WTC11 (cell line): Measurements from ENCODE around the gene UBE2E1. TPM values are rescaled to one million over a fixed set of nuclear protein-coding genes. Genes with fewer than 3 reads are reported as not detected.

Experiments
- ATAC-seq: fragments of 200-7000 bp; cut with Tn5 transposase; 2 replicates; pipeline ENCODE4 v1.10.0; 2021; ENCODE audit warnings: mild to moderate bottlenecking, moderate library complexity
- CTCF ChIA-PET: fragments of 300-600 bp; sonication (Branson Sonifier 250); formaldehyde crosslinking; loops from one replicate; lab custom pipeline; 2021; ENCODE audit warnings: antibody characterized with exemption; lab: Charles Lee
- POLR2A ChIA-PET: fragments of 350-600 bp; sonication (Branson Sonifier 250); formaldehyde crosslinking; loops from one replicate; lab custom pipeline; 2021; ENCODE audit warnings: antibody characterized with exemption; lab: Charles Lee
- DNase-seq: peaks from one replicate; pipeline ENCODE4 v3.0.0; 2021; ENCODE audit warnings: low spot score
- H3K27ac Mint-ChIP-seq: 2 replicates; pipeline ENCODE4 v1.8.0; 2021; ENCODE audit warnings: mixed read lengths
- H3K27me3 Mint-ChIP-seq: 2 replicates; pipeline ENCODE4 v1.8.0; 2021; ENCODE audit warnings: low read depth, mild to moderate bottlenecking, moderate library complexity, mixed read lengths
- H3K36me3 Mint-ChIP-seq: 2 replicates; pipeline ENCODE4 v1.8.0; 2021; ENCODE audit warnings: mixed read lengths
- H3K4me1 Mint-ChIP-seq: 2 replicates; pipeline ENCODE4 v1.8.0; 2022; ENCODE audit warnings: mixed read lengths
- H3K4me3 Mint-ChIP-seq: 2 replicates; pipeline ENCODE4 v1.8.0; 2021; ENCODE audit warnings: mild to moderate bottlenecking, moderate library complexity, mixed read lengths
- H3K9me3 Mint-ChIP-seq: 2 replicates; pipeline ENCODE4 v1.8.0; 2021; ENCODE audit warnings: mixed read lengths
- FOXJ3 ChIP-seq: sonication (generic); formaldehyde crosslinking; IDR thresholded peaks from 2 replicates; pipeline ENCODE4 v1.9.0; 2021; ENCODE audit warnings: missing genetic modification reagents, mild to moderate bottlenecking, borderline replicate concordance
- GABPB1 ChIP-seq: sonication (generic); formaldehyde crosslinking; IDR thresholded peaks from 2 replicates; pipeline ENCODE4 v1.8.1; 2023; ENCODE audit warnings: mild to moderate bottlenecking, missing genetic modification reagents
- IRF2 ChIP-seq: sonication (generic); formaldehyde crosslinking; IDR thresholded peaks from 2 replicates; pipeline ENCODE4 v1.8.0; 2022; ENCODE audit warnings: low read depth, missing genetic modification reagents, borderline replicate concordance
- NFATC4 ChIP-seq: fragments of 250-450 bp; sonication (Bioruptor Pico); IDR thresholded peaks from 2 replicates; pipeline ENCODE4 v1.9.0; 2021; ENCODE audit warnings: mild to moderate bottlenecking
- NR1H2 ChIP-seq: sonication (generic); formaldehyde crosslinking; IDR thresholded peaks from 2 replicates; pipeline ENCODE4 v1.9.0; 2021; ENCODE audit warnings: mild to moderate bottlenecking, moderate library complexity, missing genetic modification reagents
- NR3C1 ChIP-seq: sonication (generic); formaldehyde crosslinking; conservative IDR thresholded peaks from 2 replicates; pipeline ENCODE4 v1.8.1; 2023; ENCODE audit warnings: low read depth, mild to moderate bottlenecking, missing genetic modification reagents
- TCF7 ChIP-seq: sonication (generic); formaldehyde crosslinking; IDR thresholded peaks from 2 replicates; pipeline ENCODE4 v1.8.0; 2022; ENCODE audit warnings: mild to moderate bottlenecking, low read depth, missing genetic modification reagents, moderate library complexity
- ZBTB21 ChIP-seq: sonication (generic); formaldehyde crosslinking; IDR thresholded peaks from 2 replicates; pipeline ENCODE4 v1.8.1; 2023; ENCODE audit warnings: mild to moderate bottlenecking, missing genetic modification reagents, borderline replicate concordance
- ZNF138 ChIP-seq: sonication (generic); formaldehyde crosslinking; conservative IDR thresholded peaks from 2 replicates; pipeline ENCODE4 v1.8.1; 2022; ENCODE audit warnings: mild to moderate bottlenecking, moderate library complexity, missing genetic modification reagents
- ZNF396 ChIP-seq: fragments of 250-450 bp; sonication (Bioruptor Pico); IDR thresholded peaks from 2 replicates; pipeline ENCODE4 v1.8.0; 2021; ENCODE audit warnings: mild to moderate bottlenecking, moderate library complexity, borderline replicate concordance
- ZNF423 ChIP-seq: fragments of 250-450 bp; sonication (Bioruptor Pico); IDR thresholded peaks from 2 replicates; pipeline ENCODE4 v2.1.2; 2022; ENCODE audit warnings: mild to moderate bottlenecking, moderate library complexity
- total RNA-seq: library from RNA; stranded (reverse); gene quantifications from 3 replicates; pipeline ENCODE4 v1.2.3, GENCODE V29; 2021
- TF ChIP-seq, protein P1 (sequence below): sonication (generic); formaldehyde crosslinking; IDR thresholded peaks from 2 replicates; pipeline ENCODE4 v1.8.1; 2022; ENCODE audit warnings: low read depth, missing genetic modification reagents, borderline replicate concordance
- TF ChIP-seq, protein P2 (sequence below): sonication (generic); formaldehyde crosslinking; IDR thresholded peaks from 2 replicates; pipeline ENCODE4 v1.8.0; 2022; ENCODE audit warnings: mild to moderate bottlenecking, missing genetic modification reagents
- TF ChIP-seq, protein P3 (sequence below): sonication (generic); formaldehyde crosslinking; IDR thresholded peaks from 2 replicates; pipeline ENCODE4 v1.8.0; 2023; ENCODE audit warnings: mild to moderate bottlenecking, missing genetic modification reagents
- TF ChIP-seq, protein P4 (sequence below): sonication (generic); formaldehyde crosslinking; IDR thresholded peaks from 2 replicates; pipeline ENCODE4 v1.8.1; 2022; ENCODE audit warnings: mild to moderate bottlenecking, moderate library complexity, missing genetic modification reagents

Gene UBE2E1
- total RNA-seq, 1 experiment from 2014 or later: 121 TPM

DNA sequence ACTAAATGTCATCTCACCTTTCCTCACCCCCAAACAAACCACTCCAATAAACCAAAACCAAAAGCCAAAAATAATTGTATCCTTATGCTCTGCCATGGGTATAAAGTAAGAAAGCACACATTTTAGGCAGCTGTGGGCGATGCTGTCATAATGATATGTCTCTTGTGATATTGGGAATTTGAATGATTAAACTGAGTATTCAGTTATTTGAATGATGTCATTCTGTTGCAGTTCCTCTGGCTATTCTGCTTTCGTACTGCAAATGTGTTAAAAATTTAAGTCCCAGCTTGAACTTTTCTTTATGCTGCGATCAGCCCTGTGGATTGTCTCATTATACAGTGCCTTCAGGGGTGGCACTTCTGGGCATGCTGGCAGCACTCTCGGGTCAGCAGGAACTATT is 128.5 kb downstream of the UBE2E1 start:
- CTCF ChIA-PET: no interaction called here
- TF ChIP-seq NR1H2 (no peak), TCF7 (CRISPR knock-in tag) (no peak), ZBTB21 (CRISPR knock-in tag) (no peak), ZNF423 (no peak), NFATC4 (CRISPR knock-in tag) (no peak), FOXJ3 (CRISPR knock-in tag) (no peak)
- TF ChIP-seq, protein P1, sequence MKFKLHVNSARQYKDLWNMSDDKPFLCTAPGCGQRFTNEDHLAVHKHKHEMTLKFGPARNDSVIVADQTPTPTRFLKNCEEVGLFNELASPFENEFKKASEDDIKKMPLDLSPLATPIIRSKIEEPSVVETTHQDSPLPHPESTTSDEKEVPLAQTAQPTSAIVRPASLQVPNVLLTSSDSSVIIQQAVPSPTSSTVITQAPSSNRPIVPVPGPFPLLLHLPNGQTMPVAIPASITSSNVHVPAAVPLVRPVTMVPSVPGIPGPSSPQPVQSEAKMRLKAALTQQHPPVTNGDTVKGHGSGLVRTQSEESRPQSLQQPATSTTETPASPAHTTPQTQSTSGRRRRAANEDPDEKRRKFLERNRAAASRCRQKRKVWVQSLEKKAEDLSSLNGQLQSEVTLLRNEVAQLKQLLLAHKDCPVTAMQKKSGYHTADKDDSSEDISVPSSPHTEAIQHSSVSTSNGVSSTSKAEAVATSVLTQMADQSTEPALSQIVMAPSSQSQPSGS: no peak
- TF ChIP-seq, protein P2, sequence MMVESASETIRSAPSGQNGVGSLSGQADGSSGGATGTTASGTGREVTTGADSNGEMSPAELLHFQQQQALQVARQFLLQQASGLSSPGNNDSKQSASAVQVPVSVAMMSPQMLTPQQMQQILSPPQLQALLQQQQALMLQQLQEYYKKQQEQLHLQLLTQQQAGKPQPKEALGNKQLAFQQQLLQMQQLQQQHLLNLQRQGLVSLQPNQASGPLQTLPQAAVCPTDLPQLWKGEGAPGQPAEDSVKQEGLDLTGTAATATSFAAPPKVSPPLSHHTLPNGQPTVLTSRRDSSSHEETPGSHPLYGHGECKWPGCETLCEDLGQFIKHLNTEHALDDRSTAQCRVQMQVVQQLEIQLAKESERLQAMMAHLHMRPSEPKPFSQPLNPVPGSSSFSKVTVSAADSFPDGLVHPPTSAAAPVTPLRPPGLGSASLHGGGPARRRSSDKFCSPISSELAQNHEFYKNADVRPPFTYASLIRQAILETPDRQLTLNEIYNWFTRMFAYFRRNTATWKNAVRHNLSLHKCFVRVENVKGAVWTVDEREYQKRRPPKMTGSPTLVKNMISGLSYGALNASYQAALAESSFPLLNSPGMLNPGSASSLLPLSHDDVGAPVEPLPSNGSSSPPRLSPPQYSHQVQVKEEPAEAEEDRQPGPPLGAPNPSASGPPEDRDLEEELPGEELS (CRISPR knock-in tag): no peak
- TF ChIP-seq, protein P3, sequence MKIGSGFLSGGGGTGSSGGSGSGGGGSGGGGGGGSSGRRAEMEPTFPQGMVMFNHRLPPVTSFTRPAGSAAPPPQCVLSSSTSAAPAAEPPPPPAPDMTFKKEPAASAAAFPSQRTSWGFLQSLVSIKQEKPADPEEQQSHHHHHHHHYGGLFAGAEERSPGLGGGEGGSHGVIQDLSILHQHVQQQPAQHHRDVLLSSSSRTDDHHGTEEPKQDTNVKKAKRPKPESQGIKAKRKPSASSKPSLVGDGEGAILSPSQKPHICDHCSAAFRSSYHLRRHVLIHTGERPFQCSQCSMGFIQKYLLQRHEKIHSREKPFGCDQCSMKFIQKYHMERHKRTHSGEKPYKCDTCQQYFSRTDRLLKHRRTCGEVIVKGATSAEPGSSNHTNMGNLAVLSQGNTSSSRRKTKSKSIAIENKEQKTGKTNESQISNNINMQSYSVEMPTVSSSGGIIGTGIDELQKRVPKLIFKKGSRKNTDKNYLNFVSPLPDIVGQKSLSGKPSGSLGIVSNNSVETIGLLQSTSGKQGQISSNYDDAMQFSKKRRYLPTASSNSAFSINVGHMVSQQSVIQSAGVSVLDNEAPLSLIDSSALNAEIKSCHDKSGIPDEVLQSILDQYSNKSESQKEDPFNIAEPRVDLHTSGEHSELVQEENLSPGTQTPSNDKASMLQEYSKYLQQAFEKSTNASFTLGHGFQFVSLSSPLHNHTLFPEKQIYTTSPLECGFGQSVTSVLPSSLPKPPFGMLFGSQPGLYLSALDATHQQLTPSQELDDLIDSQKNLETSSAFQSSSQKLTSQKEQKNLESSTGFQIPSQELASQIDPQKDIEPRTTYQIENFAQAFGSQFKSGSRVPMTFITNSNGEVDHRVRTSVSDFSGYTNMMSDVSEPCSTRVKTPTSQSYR (CRISPR knock-in tag): no peak
- TF ChIP-seq, all 79 proteins: peak for 0
- no peak overlapping the region for H3K27ac Mint-ChIP-seq
- H3K9me3 Mint-ChIP-seq: no peaks in the 10 kb centered on the region
- H3K4me1 Mint-ChIP-seq: peaks cover 7% of the 10 kb centered on the region
- H3K4me3 Mint-ChIP-seq: no peak overlapping the region
- DNase-seq (no peak), ATAC-seq (no peak)
- H3K36me3 Mint-ChIP-seq: no peaks in the 10 kb centered on the region
- POLR2A ChIA-PET: no interaction called here
- peaks cover 3% of the 10 kb centered on the region; the same call in 1 of the 2 replicates for H3K27me3 Mint-ChIP-seq

DNA sequence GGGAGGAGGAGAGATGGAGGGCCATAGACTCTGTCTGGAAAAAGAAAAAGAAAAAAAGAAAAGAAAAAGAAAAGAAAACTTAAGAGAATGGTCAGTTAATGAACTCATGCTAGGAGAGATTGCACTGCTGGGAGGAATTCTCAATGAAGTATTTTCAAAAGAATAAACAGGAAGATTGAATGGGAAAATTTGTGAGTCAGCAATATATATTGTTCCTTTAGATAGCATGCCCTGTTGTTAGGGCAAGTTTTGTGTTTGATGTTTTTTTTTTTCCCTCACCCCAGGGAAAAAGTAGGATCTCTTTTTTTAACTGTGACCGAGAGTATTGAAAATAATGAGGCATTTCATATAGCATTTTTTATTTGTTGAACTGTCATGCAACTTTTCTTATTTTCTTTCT is 131.5 kb downstream of the UBE2E1 start:
- ChIA-PET POLR2A (no interaction called here), CTCF (interaction anchor here (1.6 kb wide), 1 partner anchor 62 kb away, joined by 4 read pairs; no protein-coding TSS in a partner anchor)
- TF ChIP-seq, protein P4, sequence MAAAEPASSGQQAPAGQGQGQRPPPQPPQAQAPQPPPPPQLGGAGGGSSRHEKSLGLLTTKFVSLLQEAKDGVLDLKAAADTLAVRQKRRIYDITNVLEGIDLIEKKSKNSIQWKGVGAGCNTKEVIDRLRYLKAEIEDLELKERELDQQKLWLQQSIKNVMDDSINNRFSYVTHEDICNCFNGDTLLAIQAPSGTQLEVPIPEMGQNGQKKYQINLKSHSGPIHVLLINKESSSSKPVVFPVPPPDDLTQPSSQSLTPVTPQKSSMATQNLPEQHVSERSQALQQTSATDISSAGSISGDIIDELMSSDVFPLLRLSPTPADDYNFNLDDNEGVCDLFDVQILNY: no peak
- TF ChIP-seq, protein P3 (CRISPR knock-in tag): no peak
- no peak for DNase-seq
- Mint-ChIP-seq H3K27me3 (peaks cover 6% of the 10 kb centered on the region), H3K4me1 (peaks cover 3% of the 10 kb centered on the region; the same call in 1 of the 2 replicates), H3K9me3 (no peaks in the 10 kb centered on the region), H3K4me3 (no peak overlapping the region), H3K36me3 (no peaks in the 10 kb centered on the region), H3K27ac (no peak overlapping the region)
- ATAC-seq: no peak

DNA sequence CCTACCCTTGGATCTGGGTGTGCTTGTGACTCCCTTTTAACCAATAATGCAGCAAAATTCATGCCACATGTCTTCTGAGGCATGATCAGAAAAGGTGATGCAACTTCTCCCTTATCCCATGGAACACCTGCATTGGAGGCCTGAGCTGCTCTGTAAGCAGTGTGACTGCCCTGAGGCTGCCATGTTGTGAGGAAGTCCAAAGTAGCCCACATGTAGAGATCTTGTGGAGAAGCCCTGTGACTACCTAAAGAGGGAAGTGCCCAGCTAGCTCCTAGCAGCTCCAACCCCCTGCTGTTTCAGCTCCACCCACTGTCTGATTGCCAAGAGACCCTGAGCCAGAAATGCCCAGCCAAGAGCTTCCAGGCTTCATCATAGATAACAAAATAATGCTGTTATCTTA is 132.9 kb downstream of the UBE2E1 start:
- POLR2A ChIA-PET: interaction anchor here (0.6 kb wide), 1 partner anchor 22 kb away, joined by 3 read pairs; the partner anchor contains the start of genes NKIRAS1 and RPL15
- DNase-seq (no peak), ATAC-seq (no peak; the same call in none of the 2 replicates)
- H3K27ac Mint-ChIP-seq: no peak overlapping the region
- H3K4me1 Mint-ChIP-seq: peaks cover 6% of the 10 kb centered on the region
- no peaks in the 10 kb centered on the region for H3K36me3 Mint-ChIP-seq
- no peaks in the 10 kb centered on the region for H3K9me3 Mint-ChIP-seq
- no peak overlapping the region for H3K4me3 Mint-ChIP-seq
- TF ChIP-seq IRF2 (CRISPR knock-in tag) (no peak), ZNF423 (no peak), GABPB1 (CRISPR knock-in tag) (0 out of 2 replicates have a peak, but pooled peaks have one; percentile 20), ZBTB21 (CRISPR knock-in tag) (no peak), ZNF138 (no peak), ZNF396 (CRISPR knock-in tag) (no peak), NR3C1 (no peak)
- H3K27me3 Mint-ChIP-seq: peaks cover 18% of the 10 kb centered on the region
- CTCF ChIA-PET: no interaction called here
